SK-N-SH treated with all-trans-retinoic acid at 6 μM for 48 hours (cell line): ENCODE measurements around the gene PROZ.

Experiments used
- ARNTL ChIP-seq: fragments of 450-650 bp; formaldehyde crosslinking; IDR thresholded peaks from 2 replicates; pipeline ENCODE4 v1.5.0; 2020; ENCODE audit warnings: low read depth, mild to moderate bottlenecking, moderate library complexity, borderline replicate concordance
- BACH2 ChIP-seq: fragments of 250-450 bp; sonication (Bioruptor Pico); IDR thresholded peaks from 2 replicates; pipeline ENCODE4 v1.9.0; 2021; ENCODE audit warnings: mild to moderate bottlenecking, borderline replicate concordance
- GLIS3 ChIP-seq: fragments of 250-450 bp; sonication (Bioruptor Pico); IDR thresholded peaks from 2 replicates; pipeline ENCODE4 v1.5.0; 2020; ENCODE audit warnings: mild to moderate bottlenecking, moderate library complexity
- PATZ1 ChIP-seq: fragments of 250-450 bp; sonication (Bioruptor Pico); IDR thresholded peaks from 2 replicates; pipeline ENCODE4 v1.8.0; 2020; ENCODE audit warnings: mild to moderate bottlenecking, moderate library complexity, borderline replicate concordance
- POU6F1 ChIP-seq: fragments of 250-450 bp; sonication (Bioruptor Pico); IDR thresholded peaks from 2 replicates; pipeline ENCODE4 v1.8.0; 2021; ENCODE audit warnings: low read depth, mild to moderate bottlenecking, moderate library complexity, borderline replicate concordance
- RARB ChIP-seq: fragments of 250-450 bp; sonication (Bioruptor Pico); IDR thresholded peaks from 2 replicates; pipeline ENCODE4 v1.8.0; 2021; ENCODE audit warnings: mild to moderate bottlenecking, moderate library complexity
- SNAI2 ChIP-seq: fragments of 250-450 bp; sonication (Bioruptor Pico); IDR thresholded peaks from 2 replicates; pipeline ENCODE4 v1.5.0; 2020; ENCODE audit warnings: mild to moderate bottlenecking, moderate library complexity
- TOX ChIP-seq: fragments of 250-450 bp; sonication (Bioruptor Pico); IDR thresholded peaks from 2 replicates; pipeline ENCODE4 v1.8.0; 2021; ENCODE audit warnings: mild to moderate bottlenecking, moderate library complexity, borderline replicate concordance
- TSHZ2 ChIP-seq: fragments of 250-450 bp; sonication (Bioruptor Pico); IDR thresholded peaks from 2 replicates; pipeline ENCODE4 v1.5.0; 2020; ENCODE audit warnings: mild to moderate bottlenecking, moderate library complexity
- ZFP3 ChIP-seq: fragments of 250-450 bp; sonication (Bioruptor Pico); IDR thresholded peaks from 2 replicates; pipeline ENCODE4 v1.5.0; 2020; ENCODE audit warnings: mild to moderate bottlenecking, moderate library complexity
- ZFP30 ChIP-seq: fragments of 450-650 bp; formaldehyde crosslinking; IDR thresholded peaks from 2 replicates; pipeline ENCODE4 v1.5.0; 2022; ENCODE audit warnings: mild to moderate bottlenecking, moderate library complexity
- ZNF565 ChIP-seq: fragments of 450-650 bp; formaldehyde crosslinking; conservative IDR thresholded peaks from 2 replicates; pipeline ENCODE4 v1.5.0; 2020; ENCODE audit warnings: low read depth, mild to moderate bottlenecking, moderate library complexity
- ZNF70 ChIP-seq: fragments of 450-650 bp; formaldehyde crosslinking; IDR thresholded peaks from 2 replicates; pipeline ENCODE4 v1.5.0; 2020; ENCODE audit warnings: mild to moderate bottlenecking, moderate library complexity
- ZNF8 ChIP-seq: fragments of 450-650 bp; formaldehyde crosslinking; IDR thresholded peaks from 2 replicates; pipeline ENCODE4 v1.5.0; 2020; ENCODE audit warnings: mild to moderate bottlenecking, moderate library complexity

- no peak for TF ChIP-seq RARB
- no peak for TF ChIP-seq ZFP3 (CRISPR knock-in tag)
- TF ChIP-seq SNAI2 = no peak
- no peak for TF ChIP-seq ZNF70 (CRISPR knock-in tag)
- TF ChIP-seq POU6F1 (CRISPR knock-in tag) = no peak
- TF ChIP-seq PATZ1 (CRISPR knock-in tag) = no peak
- no peak for TF ChIP-seq TSHZ2 (CRISPR knock-in tag)
- no peak for TF ChIP-seq BACH2 (CRISPR knock-in tag)
- no peak for TF ChIP-seq ARNTL (CRISPR knock-in tag)
- no peak for TF ChIP-seq ZNF8 (CRISPR knock-in tag)
- no peak for TF ChIP-seq GLIS3 (CRISPR knock-in tag)
- no peak for TF ChIP-seq TOX
- no peak for TF ChIP-seq ZFP30 (CRISPR knock-in tag)
- no peak for TF ChIP-seq ZNF565 (CRISPR knock-in tag)
Observed at GRCh38 chr13:113119166-113119821, 39.2 kb upstream of the PROZ start.
